ENCODE results near the gene PALLD.

PALLD gene

GRCh38 chr4:168844353-168845049 is 347.6 kb downstream of the PALLD start:
- H3K4me1 ChIP-seq (ENCODE audit: control insufficient read depth, insufficient read depth, low read length), result peaks cover 36% of the 10 kb centered on the region
- H3K27me3 ChIP-seq (ENCODE audit: control insufficient read depth, insufficient read depth, low read length), result peaks cover 6% of the 10 kb centered on the region
- no peak overlapping the region for H3K9ac ChIP-seq (ENCODE audit: low read depth, low read length)
- no peaks in the 10 kb centered on the region for H3K36me3 ChIP-seq (ENCODE audit: control insufficient read depth, insufficient read depth, low read length)
- no peak overlapping the region for H3K4me3 ChIP-seq (ENCODE audit: low read depth, low read length)
- H3K9me3 ChIP-seq (ENCODE audit: control insufficient read depth, insufficient read depth, low read length), result no peaks in the 10 kb centered on the region

- H3K4me1 ChIP-seq (ENCODE audit: control insufficient read depth, insufficient read depth, low read length), result peaks cover 33% of the 10 kb centered on the region
- peaks cover 6% of the 10 kb centered on the region for H3K27me3 ChIP-seq (ENCODE audit: control insufficient read depth, insufficient read depth, low read length)
- no peak overlapping the region for H3K9ac ChIP-seq (ENCODE audit: low read depth, low read length)
- H3K9me3 ChIP-seq (ENCODE audit: control insufficient read depth, insufficient read depth, low read length), result no peaks in the 10 kb centered on the region
- H3K4me3 ChIP-seq (ENCODE audit: low read depth, low read length), result no peak overlapping the region
- H3K36me3 ChIP-seq (ENCODE audit: control insufficient read depth, insufficient read depth, low read length), result no peaks in the 10 kb centered on the region
Measured at GRCh38 chr4:168845897-168846296, 349.0 kb downstream of the PALLD start.

GRCh38 chr4:168846414-168846813 is 349.6 kb downstream of the PALLD start:
- Histone ChIP-seq H3K27me3 (ENCODE audit: control insufficient read depth, insufficient read depth, low read length) (peaks cover 6% of the 10 kb centered on the region), H3K36me3 (ENCODE audit: control insufficient read depth, insufficient read depth, low read length) (no peaks in the 10 kb centered on the region), H3K4me3 (ENCODE audit: low read depth, low read length) (no peak overlapping the region), H3K4me1 (ENCODE audit: control insufficient read depth, insufficient read depth, low read length) (peaks cover 30% of the 10 kb centered on the region), H3K9ac (ENCODE audit: low read depth, low read length) (no peak overlapping the region), H3K9me3 (ENCODE audit: control insufficient read depth, insufficient read depth, low read length) (no peaks in the 10 kb centered on the region)

GRCh38 chr4:168847771-168848502 is 351.1 kb downstream of the PALLD start:
- no peaks in the 10 kb centered on the region for H3K27me3 ChIP-seq (ENCODE audit: control insufficient read depth, insufficient read depth, low read length)
- no peak overlapping the region for H3K4me3 ChIP-seq (ENCODE audit: low read depth, low read length)
- no peak overlapping the region for H3K9ac ChIP-seq (ENCODE audit: low read depth, low read length)
- peaks cover 18% of the 10 kb centered on the region for H3K4me1 ChIP-seq (ENCODE audit: control insufficient read depth, insufficient read depth, low read length)
- no peaks in the 10 kb centered on the region for H3K36me3 ChIP-seq (ENCODE audit: control insufficient read depth, insufficient read depth, low read length)
- no peaks in the 10 kb centered on the region for H3K9me3 ChIP-seq (ENCODE audit: control insufficient read depth, insufficient read depth, low read length)

GRCh38 chr4:168849030-168849675 is 352.3 kb downstream of the PALLD start:
- Histone ChIP-seq H3K9me3 (ENCODE audit: control insufficient read depth, insufficient read depth, low read length) (no peaks in the 10 kb centered on the region), H3K4me3 (ENCODE audit: low read depth, low read length) (no peak overlapping the region), H3K9ac (ENCODE audit: low read depth, low read length) (no peak overlapping the region), H3K36me3 (ENCODE audit: control insufficient read depth, insufficient read depth, low read length) (no peaks in the 10 kb centered on the region), H3K4me1 (ENCODE audit: control insufficient read depth, insufficient read depth, low read length) (peaks cover 18% of the 10 kb centered on the region), H3K27me3 (ENCODE audit: control insufficient read depth, insufficient read depth, low read length) (no peaks in the 10 kb centered on the region)

- Histone ChIP-seq H3K4me3 (ENCODE audit: low read depth, low read length) (no peak overlapping the region), H3K27me3 (ENCODE audit: control insufficient read depth, insufficient read depth, low read length) (no peaks in the 10 kb centered on the region), H3K9ac (ENCODE audit: low read depth, low read length) (no peak overlapping the region), H3K4me1 (ENCODE audit: control insufficient read depth, insufficient read depth, low read length) (peaks cover 18% of the 10 kb centered on the region), H3K36me3 (ENCODE audit: control insufficient read depth, insufficient read depth, low read length) (no peaks in the 10 kb centered on the region), H3K9me3 (ENCODE audit: control insufficient read depth, insufficient read depth, low read length) (no peaks in the 10 kb centered on the region)
Measured at GRCh38 chr4:168849997-168850396, 353.1 kb downstream of the PALLD start.

GRCh38 chr4:168852387-168852786 is 355.5 kb downstream of the PALLD start:
- H3K4me1 ChIP-seq (ENCODE audit: control insufficient read depth, insufficient read depth, low read length), result peaks cover 10% of the 10 kb centered on the region
- no peaks in the 10 kb centered on the region for H3K27me3 ChIP-seq (ENCODE audit: control insufficient read depth, insufficient read depth, low read length)
- H3K36me3 ChIP-seq (ENCODE audit: control insufficient read depth, insufficient read depth, low read length), result no peaks in the 10 kb centered on the region
- H3K4me3 ChIP-seq (ENCODE audit: low read depth, low read length), result no peak overlapping the region
- no peak overlapping the region for H3K9ac ChIP-seq (ENCODE audit: low read depth, low read length)
- H3K9me3 ChIP-seq (ENCODE audit: control insufficient read depth, insufficient read depth, low read length), result no peaks in the 10 kb centered on the region

- no peaks in the 10 kb centered on the region for H3K36me3 ChIP-seq (ENCODE audit: control insufficient read depth, insufficient read depth, low read length)
- peaks cover 10% of the 10 kb centered on the region for H3K4me1 ChIP-seq (ENCODE audit: control insufficient read depth, insufficient read depth, low read length)
- no peaks in the 10 kb centered on the region for H3K27me3 ChIP-seq (ENCODE audit: control insufficient read depth, insufficient read depth, low read length)
- no peak overlapping the region for H3K9ac ChIP-seq (ENCODE audit: low read depth, low read length)
- H3K9me3 ChIP-seq (ENCODE audit: control insufficient read depth, insufficient read depth, low read length), result no peaks in the 10 kb centered on the region
- no peak overlapping the region for H3K4me3 ChIP-seq (ENCODE audit: low read depth, low read length)
Measured at GRCh38 chr4:168852933-168853713, 356.3 kb downstream of the PALLD start.

GRCh38 chr4:168853770-168854169 is 356.9 kb downstream of the PALLD start:
- no peaks in the 10 kb centered on the region for H3K9me3 ChIP-seq (ENCODE audit: control insufficient read depth, insufficient read depth, low read length)
- H3K27me3 ChIP-seq (ENCODE audit: control insufficient read depth, insufficient read depth, low read length), result no peaks in the 10 kb centered on the region
- H3K9ac ChIP-seq (ENCODE audit: low read depth, low read length), result no peak overlapping the region
- no peaks in the 10 kb centered on the region for H3K36me3 ChIP-seq (ENCODE audit: control insufficient read depth, insufficient read depth, low read length)
- H3K4me3 ChIP-seq (ENCODE audit: low read depth, low read length), result no peak overlapping the region
- peaks cover 5% of the 10 kb centered on the region for H3K4me1 ChIP-seq (ENCODE audit: control insufficient read depth, insufficient read depth, low read length)

- no peaks in the 10 kb centered on the region for H3K9me3 ChIP-seq (ENCODE audit: control insufficient read depth, insufficient read depth, low read length)
- no peak overlapping the region for H3K9ac ChIP-seq (ENCODE audit: low read depth, low read length)
- no peaks in the 10 kb centered on the region for H3K36me3 ChIP-seq (ENCODE audit: control insufficient read depth, insufficient read depth, low read length)
- no peaks in the 10 kb centered on the region for H3K27me3 ChIP-seq (ENCODE audit: control insufficient read depth, insufficient read depth, low read length)
- no peak overlapping the region for H3K4me3 ChIP-seq (ENCODE audit: low read depth, low read length)
- peaks cover 4% of the 10 kb centered on the region for H3K4me1 ChIP-seq (ENCODE audit: control insufficient read depth, insufficient read depth, low read length)
Measured at GRCh38 chr4:168854350-168854921, 357.6 kb downstream of the PALLD start.

GRCh38 chr4:168856312-168856711 is 359.5 kb downstream of the PALLD start:
- Histone ChIP-seq H3K27me3 (ENCODE audit: control insufficient read depth, insufficient read depth, low read length) (no peaks in the 10 kb centered on the region), H3K9me3 (ENCODE audit: control insufficient read depth, insufficient read depth, low read length) (no peaks in the 10 kb centered on the region), H3K4me1 (ENCODE audit: control insufficient read depth, insufficient read depth, low read length) (no peaks in the 10 kb centered on the region), H3K36me3 (ENCODE audit: control insufficient read depth, insufficient read depth, low read length) (no peaks in the 10 kb centered on the region), H3K4me3 (ENCODE audit: low read depth, low read length) (no peak overlapping the region), H3K9ac (ENCODE audit: low read depth, low read length) (no peak overlapping the region)
